GM12892 (cell line): ENCODE results near the gene RASAL3.
A peak's percentile ranks its signal among the peaks of the same experiment; 100 is the strongest.

Experiments used
- POLR2A ChIP-seq: IDR thresholded peaks from 2 replicates; pipeline ENCODE4 v1.6.1; 2011; ENCODE audit warnings: low read depth, low read length, control low read depth
- POLR2AphosphoS5 ChIP-seq: IDR thresholded peaks from 2 replicates; pipeline ENCODE4 v1.6.1; 2011; ENCODE audit warnings: low read depth, low read length, control low read depth
- TAF1 ChIP-seq: IDR thresholded peaks from 2 replicates; pipeline ENCODE4 v1.6.1; 2011; ENCODE audit warnings: low read depth, mild to moderate bottlenecking, control low read depth, low read length, borderline replicate concordance

- TF ChIP-seq POLR2A (0 out of 2 replicates have a peak, but pooled peaks have one; percentile 10), POLR2AphosphoS5 (no peak; the same call in 1 of the 2 replicates), TAF1 (no peak)
These were observed 7.3 kb downstream of the RASAL3 start for GRCh38 chr19:15456871-15457700.
